Lung (tissue), 12 donors: ENCODE measurements around the gene RNU6-1. TPM values are rescaled to one million over a fixed set of nuclear protein-coding genes. Genes with fewer than 3 reads are reported as not detected.

Experiments used
- ATAC-seq: fragments of 200-7000 bp; cut with Tn5 transposase; one replicate; pipeline ENCODE4 v1.9.1; 2020; ENCODE audit warnings: moderate number of reproducible peaks; ENCODE audit not compliant: insufficient read depth, low FRiP score
- DNase-seq, 3 donors: peaks; one replicate each; pipeline ENCODE4 v3.0.0-alpha.2; 2013 to 2017
- H3K27ac ChIP-seq, 2 donors: one replicate each; pipeline ENCODE4 v1.5.1; 2013; ENCODE audit warnings: mild to moderate bottlenecking in 2 of 2, moderate library complexity in 2 of 2, control low read depth in 1 of 2, inconsistent platforms in 1 of 2, low read depth in 1 of 2, low read length in 1 of 2
- H3K27me3 ChIP-seq, 3 donors: one replicate each; pipeline ENCODE4 v1.5.1; 2013; ENCODE audit warnings: low read length in 2 of 3; ENCODE audit not compliant: control insufficient read depth in 3 of 3, insufficient read depth in 3 of 3
- H3K36me3 ChIP-seq, 4 donors: one replicate each; pipeline ENCODE4 v1.5.1; 2013; ENCODE audit warnings: low read length in 4 of 4, mild to moderate bottlenecking in 1 of 4, moderate library complexity in 1 of 4; ENCODE audit not compliant: control insufficient read depth in 4 of 4, insufficient read depth in 4 of 4
- H3K4me1 ChIP-seq, 5 donors: one replicate each; pipeline ENCODE4 v1.5.1; 2013; ENCODE audit warnings: low read length in 5 of 5, mild to moderate bottlenecking in 2 of 5, moderate library complexity in 1 of 5; ENCODE audit not compliant: control insufficient read depth in 5 of 5, insufficient read depth in 5 of 5
- H3K4me3 ChIP-seq: one replicate; pipeline ENCODE4 v1.5.1; 2013; ENCODE audit warnings: mild to moderate bottlenecking, control low read depth, moderate library complexity
- H3K9ac ChIP-seq, 2 donors: one replicate each; pipeline ENCODE4 v1.5.1; 2013; ENCODE audit warnings: low read length in 2 of 2, control low read depth in 1 of 2; ENCODE audit not compliant: insufficient read depth in 1 of 2
- H3K9me3 ChIP-seq, 4 donors: one replicate each; pipeline ENCODE4 v1.5.1; 2013; ENCODE audit warnings: low read length in 3 of 4, mild to moderate bottlenecking in 1 of 4, moderate library complexity in 1 of 4; ENCODE audit not compliant: control insufficient read depth in 4 of 4, insufficient read depth in 3 of 4
- WGBS, 2 donors: extraction: QIAGEN DNeasy Blood & Tissue Kit; methylation state at CpG; one replicate each; pipeline ENCODE4 v1.1.7; 2013; 5-methylcytosine and 5-hydroxymethylcytosine counted together
- polyA plus RNA-seq, 2 donors: library from polyadenylated mRNA; stranded (reverse); fragments of 200-250 nt; gene quantifications; one replicate each; pipeline ENCODE4 v1.2.1, GENCODE V29; 2013
- total RNA-seq, 2 donors: library from RNA; depleted of rRNA in 1 of 2; stranded (reverse); fragments of >200 nt in 1 of 2; gene quantifications; one replicate each; pipeline ENCODE4 v1.2.1, GENCODE V29; 2014 to 2021
- TF ChIP-seq, protein P1 (sequence below): IDR thresholded peaks from 2 replicates; pipeline ENCODE4 v1.5.1; 2012; ENCODE audit warnings: mild to moderate bottlenecking; ENCODE audit errors: control extremely low read depth, extremely low read depth
- donor health status: control.
- donor health status: control.
- donor health status: Bipolar disorder and iron deficiency.
- donor health status: healthy.
- donor health status: DM: yes; HTN: yes; CAD: no.

RNU6-1 gene
- total and polyA plus RNA-seq, 4 donors, result not detected

DNA sequence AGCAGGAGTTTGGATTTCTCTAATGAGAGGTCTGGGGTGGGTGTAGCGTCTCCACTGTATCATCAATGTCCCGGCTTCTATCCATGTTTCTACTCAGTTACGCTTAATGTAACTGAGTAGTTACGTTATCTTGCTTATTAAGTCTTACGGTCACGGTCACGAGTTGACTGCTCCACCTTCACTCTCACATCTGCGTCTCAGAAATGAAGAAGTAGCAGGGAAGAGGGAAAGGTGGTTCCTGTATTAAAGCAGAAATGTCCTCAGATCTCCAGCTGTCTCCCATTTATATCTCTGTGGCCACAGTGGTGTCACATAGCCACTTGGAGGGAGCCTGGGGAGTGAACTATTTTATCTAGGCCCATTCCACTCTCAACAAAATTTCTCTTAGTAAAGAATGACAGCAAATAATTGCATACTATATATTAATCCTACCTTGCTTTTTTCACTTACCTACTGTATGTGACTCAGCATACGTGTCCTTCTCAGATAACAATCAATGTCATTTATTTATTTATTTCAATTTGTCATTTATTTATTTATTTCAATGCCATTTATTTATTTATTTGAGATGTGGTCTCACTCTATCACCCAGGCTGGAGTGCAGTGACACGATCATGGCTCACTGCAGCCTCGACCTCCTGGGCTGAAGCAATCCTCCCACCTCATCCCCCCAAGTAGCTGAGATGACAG is 39.7 kb upstream of the RNU6-1 start:
- ATAC-seq, result no peak
- 45 to 86% methylated on average over 11 of the region's 11 CpGs for WGBS, 2 donors
- Histone ChIP-seq H3K27me3 (no peaks in the 10 kb centered on the region), H3K9ac (no peak overlapping the region), H3K9me3 (peaks cover 0 to 2% (median 0%) of the 10 kb centered on the region in 4 donors), H3K27ac (no peak overlapping the region), H3K36me3 (no peaks in the 10 kb centered on the region), H3K4me3 (no peak overlapping the region), H3K4me1 (peaks cover 0 to 10% (median 0%) of the 10 kb centered on the region in 5 donors)
- no peak for DNase-seq
- TF ChIP-seq, protein P1, sequence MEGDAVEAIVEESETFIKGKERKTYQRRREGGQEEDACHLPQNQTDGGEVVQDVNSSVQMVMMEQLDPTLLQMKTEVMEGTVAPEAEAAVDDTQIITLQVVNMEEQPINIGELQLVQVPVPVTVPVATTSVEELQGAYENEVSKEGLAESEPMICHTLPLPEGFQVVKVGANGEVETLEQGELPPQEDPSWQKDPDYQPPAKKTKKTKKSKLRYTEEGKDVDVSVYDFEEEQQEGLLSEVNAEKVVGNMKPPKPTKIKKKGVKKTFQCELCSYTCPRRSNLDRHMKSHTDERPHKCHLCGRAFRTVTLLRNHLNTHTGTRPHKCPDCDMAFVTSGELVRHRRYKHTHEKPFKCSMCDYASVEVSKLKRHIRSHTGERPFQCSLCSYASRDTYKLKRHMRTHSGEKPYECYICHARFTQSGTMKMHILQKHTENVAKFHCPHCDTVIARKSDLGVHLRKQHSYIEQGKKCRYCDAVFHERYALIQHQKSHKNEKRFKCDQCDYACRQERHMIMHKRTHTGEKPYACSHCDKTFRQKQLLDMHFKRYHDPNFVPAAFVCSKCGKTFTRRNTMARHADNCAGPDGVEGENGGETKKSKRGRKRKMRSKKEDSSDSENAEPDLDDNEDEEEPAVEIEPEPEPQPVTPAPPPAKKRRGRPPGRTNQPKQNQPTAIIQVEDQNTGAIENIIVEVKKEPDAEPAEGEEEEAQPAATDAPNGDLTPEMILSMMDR, result no peak

DNA sequence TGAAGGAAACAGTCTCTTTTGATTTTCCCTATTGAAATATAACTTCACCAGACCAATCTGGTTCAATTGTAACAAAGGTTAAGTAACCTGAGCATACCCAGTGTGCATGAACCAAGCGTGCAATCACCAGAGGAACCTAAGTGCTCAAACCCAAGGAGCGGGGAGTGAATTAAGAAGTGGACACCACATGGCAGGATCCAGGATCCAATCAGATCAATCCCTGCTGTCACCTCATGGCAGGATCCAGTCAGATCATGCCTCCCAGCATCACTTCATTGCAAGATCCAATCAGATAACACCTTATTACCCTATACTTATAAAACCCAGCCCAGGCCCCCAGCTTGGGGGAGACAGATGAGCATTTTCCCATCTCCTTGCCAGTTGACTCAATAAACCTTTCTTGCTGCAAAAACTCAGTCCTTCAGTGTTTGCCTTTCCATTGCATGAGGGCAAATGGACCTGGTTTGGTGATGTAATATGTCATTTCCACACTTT is 38.9 kb upstream of the RNU6-1 start:
- no peak overlapping the region for H3K9ac ChIP-seq
- ATAC-seq (no peak), DNase-seq (no peak)
- H3K9me3 ChIP-seq, result peaks cover 0 to 4% (median under 1%) of the 10 kb centered on the region in 4 donors
- H3K27me3 ChIP-seq, result no peaks in the 10 kb centered on the region
- WGBS, 2 donors, result 77 to 90% methylated on average over 2 of the region's 2 CpGs
- peaks cover 0 to 3% (median 0%) of the 10 kb centered on the region in 5 donors for H3K4me1 ChIP-seq
- TF ChIP-seq, protein P1, result no peak
- no peak overlapping the region for H3K27ac ChIP-seq
- H3K36me3 ChIP-seq, result no peaks in the 10 kb centered on the region
- no peak overlapping the region for H3K4me3 ChIP-seq

DNA sequence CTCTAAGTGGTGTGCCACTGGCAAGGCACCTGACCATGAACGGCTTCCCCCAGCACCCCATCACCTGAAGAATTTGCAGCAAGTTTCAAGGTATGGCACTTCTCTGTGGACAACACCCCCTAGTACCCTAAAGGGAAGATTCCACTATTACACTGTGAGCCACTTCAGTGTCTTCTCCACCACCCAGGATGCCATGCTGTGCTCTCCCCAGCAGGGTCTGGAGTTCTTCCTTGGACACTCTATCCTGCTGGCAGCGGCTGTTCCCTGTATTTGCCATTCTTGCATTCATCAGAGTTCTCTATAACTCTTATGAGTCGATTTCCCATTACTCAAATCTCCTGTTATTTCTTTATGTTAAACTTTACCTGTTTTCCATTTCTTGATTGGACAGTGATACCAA is 33.9 kb upstream of the RNU6-1 start:
- no peaks in the 10 kb centered on the region for H3K36me3 ChIP-seq
- ATAC-seq (no peak), DNase-seq (no peak)
- H3K4me3 ChIP-seq, result no peak overlapping the region
- H3K9ac ChIP-seq, result no peak overlapping the region
- TF ChIP-seq, protein P1, result no peak
- H3K27ac ChIP-seq, result no peak overlapping the region
- H3K27me3 ChIP-seq, result no peaks in the 10 kb centered on the region
- H3K9me3 ChIP-seq, result peaks cover 0 to 5% (median 2%) of the 10 kb centered on the region in 4 donors
- no peaks in the 10 kb centered on the region for H3K4me1 ChIP-seq
- 96 to 98% methylated on average over 3 of the region's 3 CpGs for WGBS, 2 donors
